GM18870 (cell line): ENCODE results near the gene GAMT.

Experiments
- ATAC-seq: cut with Tn5 transposase; IDR thresholded peaks from one replicate; pipeline ENCODE4 v1.9.1; 2021; ENCODE audit warnings: moderate library complexity; ENCODE audit not compliant: unreplicated experiment

GAMT gene

GRCh38 chr19:1434040-1434366, 32.7 kb upstream of the GAMT start:
- no peak for ATAC-seq

- ATAC-seq: no peak
These were observed 32.0 kb upstream of the GAMT start for GRCh38 chr19:1433119-1434039.

- ATAC-seq: no peak
These were observed 31.2 kb upstream of the GAMT start for GRCh38 chr19:1432507-1432887.

- no peak for ATAC-seq
These were observed 30.6 kb upstream of the GAMT start for GRCh38 chr19:1431759-1432506.

GRCh38 chr19:1430246-1430645, 28.9 kb upstream of the GAMT start:
- ATAC-seq: no peak

GRCh38 chr19:1429750-1430149, 28.4 kb upstream of the GAMT start:
- no peak for ATAC-seq

- no peak for ATAC-seq
These were observed 27.5 kb upstream of the GAMT start for GRCh38 chr19:1428738-1429391.

- ATAC-seq: no peak
These were observed 26.0 kb upstream of the GAMT start for GRCh38 chr19:1427221-1427920.

- ATAC-seq: no peak
These were observed 25.4 kb upstream of the GAMT start for GRCh38 chr19:1426736-1427135.

GRCh38 chr19:1425902-1426301, 24.6 kb upstream of the GAMT start:
- ATAC-seq: no peak

GRCh38 chr19:1425102-1425837, 23.9 kb upstream of the GAMT start:
- no peak for ATAC-seq

GRCh38 chr19:1424192-1424955, 23.0 kb upstream of the GAMT start:
- no peak for ATAC-seq

GRCh38 chr19:1423436-1424191, 22.3 kb upstream of the GAMT start:
- ATAC-seq: no peak

- ATAC-seq: no peak
These were observed 21.6 kb upstream of the GAMT start for GRCh38 chr19:1422943-1423342.

- ATAC-seq: no peak
These were observed 21.0 kb upstream of the GAMT start for GRCh38 chr19:1422360-1422759.

GRCh38 chr19:1421958-1422305, 20.6 kb upstream of the GAMT start:
- no peak for ATAC-seq

- ATAC-seq: no peak
These were observed 20.0 kb upstream of the GAMT start for GRCh38 chr19:1421218-1421957.

GRCh38 chr19:1420590-1420989, 19.2 kb upstream of the GAMT start:
- no peak for ATAC-seq
